Upper lobe of right lung (tissue), 1 donor: ENCODE measurements around the gene CEP350. TPM values are rescaled to one million over a fixed set of nuclear protein-coding genes. Genes with fewer than 3 reads are reported as not detected.
A peak's percentile ranks its signal among the peaks of the same experiment; 100 is the strongest.

ENCODE experiments used
- ATAC-seq: fragments of 200-7000 bp; cut with Tn5 transposase; one replicate; pipeline ENCODE4 v1.9.1; 2020; ENCODE audit warnings: mild to moderate bottlenecking, moderate library complexity
- DNase-seq: peaks from one replicate; pipeline ENCODE4 v3.0.0-alpha.2; 2020
- H3K27ac ChIP-seq: fragments of 200-600 bp; one replicate; pipeline ENCODE4 v1.8.0; 2022
- H3K27me3 ChIP-seq: fragments of 200-600 bp; one replicate; pipeline ENCODE4 v1.8.0; 2022; ENCODE audit warnings: mild to moderate bottlenecking
- H3K36me3 ChIP-seq: fragments of 200-600 bp; one replicate; pipeline ENCODE4 v1.8.0; 2022
- H3K4me1 ChIP-seq: fragments of 200-600 bp; one replicate; pipeline ENCODE4 v1.8.0; 2022
- H3K4me3 ChIP-seq: fragments of 200-600 bp; one replicate; pipeline ENCODE4 v1.8.0; 2022; ENCODE audit warnings: mild to moderate bottlenecking
- H3K9me3 ChIP-seq: fragments of 200-600 bp; one replicate; pipeline ENCODE4 v1.8.0; 2022
- CTCF ChIP-seq: fragments of 200-600 bp; IDR thresholded peaks from one replicate; pipeline ENCODE4 v1.8.0; 2022; ENCODE audit warnings: antibody characterized with exemption
- intact Hi-C: fragments of 100-400 bp; cut with DNase I; formaldehyde crosslinking; loops from one replicate; pipeline ENCODE4 v1.11.0; 2022
- total RNA-seq: library from RNA; stranded (reverse); fragmentation: NEBNext Ultra II Directional; extraction: Animal tissue kit (Norgen Biotek cat#: 25700); gene quantifications from one replicate; pipeline ENCODE4 v1.2.1, GENCODE V29; 2021
- donor health status: DM: no; HTN: yes; CAD: no; lungs with severe emphysema.

Gene CEP350
- total RNA-seq, 1 donor from 2014 or later: 51.2 TPM

DNA sequence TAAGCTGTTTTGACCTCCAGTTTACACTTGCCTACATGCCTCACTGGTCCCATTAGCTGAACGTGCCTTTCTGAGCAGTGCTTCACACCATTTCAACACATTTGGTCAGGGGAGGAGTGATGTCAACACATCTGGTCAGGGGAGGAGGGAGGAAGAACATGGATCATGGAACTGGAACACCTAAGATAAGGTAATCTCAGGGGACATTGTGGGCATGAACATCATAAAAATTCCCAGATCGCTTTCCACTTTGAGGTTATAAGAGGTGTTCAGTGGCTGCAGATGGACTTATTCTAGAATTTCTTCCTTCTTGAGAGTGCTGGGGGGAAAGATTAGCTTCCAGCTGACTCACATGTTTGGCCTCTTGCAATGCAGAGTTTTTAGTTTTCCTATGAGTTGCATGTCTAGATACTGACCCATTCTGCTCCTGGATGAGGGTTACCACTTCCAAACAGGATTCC is 202.1 kb downstream of the CEP350 start:
- DNase-seq (no peak), ATAC-seq (no peak)
- Histone ChIP-seq H3K4me3 (peak overlapping the region; percentile 96), H3K9me3 (no peaks in the 10 kb centered on the region), H3K27me3 (no peaks in the 10 kb centered on the region), H3K36me3 (no peaks in the 10 kb centered on the region), H3K4me1 (peaks cover 42% of the 10 kb centered on the region), H3K27ac (peak overlapping the region; percentile 49)
- no peak for TF ChIP-seq CTCF
- intact Hi-C loops: no loop called here

DNA sequence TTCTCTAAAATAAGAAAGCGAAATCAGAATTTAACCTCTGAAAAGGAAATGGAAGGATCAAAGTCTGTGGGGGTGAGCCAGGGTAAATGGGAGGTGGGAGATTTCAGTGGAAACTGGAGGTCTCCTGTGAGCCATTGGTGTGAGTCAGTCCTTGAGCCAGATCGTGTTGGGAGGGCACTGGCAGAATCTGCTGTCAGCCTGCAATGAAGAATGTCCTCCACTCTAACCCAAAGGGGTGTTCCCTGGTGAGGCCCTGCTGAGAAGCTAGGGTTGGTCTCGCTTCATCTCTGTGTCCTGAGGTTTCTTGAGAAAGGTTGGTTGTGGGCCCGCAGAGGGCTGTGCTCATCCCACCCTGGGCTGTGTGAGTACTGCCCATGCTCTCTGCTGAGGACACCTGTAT is 202.5 kb downstream of the CEP350 start:
- H3K36me3 ChIP-seq: no peaks in the 10 kb centered on the region
- intact Hi-C loops: no loop called here
- no peaks in the 10 kb centered on the region for H3K27me3 ChIP-seq
- no peaks in the 10 kb centered on the region for H3K9me3 ChIP-seq
- TF ChIP-seq CTCF: no peak
- peak overlapping the region; percentile 49 for H3K27ac ChIP-seq
- H3K4me1 ChIP-seq: peaks cover 42% of the 10 kb centered on the region
- peak overlapping the region; percentile 96 for H3K4me3 ChIP-seq
- ATAC-seq (no peak), DNase-seq (no peak)

DNA sequence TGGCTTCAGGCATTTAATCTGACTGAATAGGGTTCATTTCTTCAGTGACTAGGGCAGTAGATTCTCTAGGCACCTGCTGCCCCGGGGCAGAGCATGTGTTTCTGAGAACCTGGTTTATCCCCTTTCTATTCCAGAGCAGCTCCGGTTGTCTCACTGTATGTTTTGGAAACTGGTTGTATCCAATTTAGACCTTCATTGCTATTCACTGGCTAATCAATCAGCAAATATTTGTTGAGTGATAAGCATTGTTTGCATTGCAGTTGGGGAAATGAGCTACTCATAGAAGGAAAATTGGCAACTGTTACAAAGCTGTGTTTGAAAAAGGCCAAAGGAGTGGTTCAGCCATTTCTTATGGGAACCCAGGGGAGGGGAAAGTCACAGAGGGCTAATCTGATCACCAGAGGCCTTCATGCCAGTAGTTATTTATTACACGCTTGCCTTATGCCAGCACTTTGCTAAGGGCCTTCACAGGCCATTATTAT is 203.0 kb downstream of the CEP350 start:
- no peak for DNase-seq
- Histone ChIP-seq H3K4me3 (peak overlapping the region; percentile 96), H3K4me1 (peaks cover 42% of the 10 kb centered on the region), H3K27me3 (no peaks in the 10 kb centered on the region), H3K27ac (peak overlapping the region; percentile 49), H3K9me3 (no peaks in the 10 kb centered on the region), H3K36me3 (no peaks in the 10 kb centered on the region)
- ATAC-seq: peak; percentile 5
- TF ChIP-seq CTCF: no peak
- intact Hi-C loops: no loop called here

DNA sequence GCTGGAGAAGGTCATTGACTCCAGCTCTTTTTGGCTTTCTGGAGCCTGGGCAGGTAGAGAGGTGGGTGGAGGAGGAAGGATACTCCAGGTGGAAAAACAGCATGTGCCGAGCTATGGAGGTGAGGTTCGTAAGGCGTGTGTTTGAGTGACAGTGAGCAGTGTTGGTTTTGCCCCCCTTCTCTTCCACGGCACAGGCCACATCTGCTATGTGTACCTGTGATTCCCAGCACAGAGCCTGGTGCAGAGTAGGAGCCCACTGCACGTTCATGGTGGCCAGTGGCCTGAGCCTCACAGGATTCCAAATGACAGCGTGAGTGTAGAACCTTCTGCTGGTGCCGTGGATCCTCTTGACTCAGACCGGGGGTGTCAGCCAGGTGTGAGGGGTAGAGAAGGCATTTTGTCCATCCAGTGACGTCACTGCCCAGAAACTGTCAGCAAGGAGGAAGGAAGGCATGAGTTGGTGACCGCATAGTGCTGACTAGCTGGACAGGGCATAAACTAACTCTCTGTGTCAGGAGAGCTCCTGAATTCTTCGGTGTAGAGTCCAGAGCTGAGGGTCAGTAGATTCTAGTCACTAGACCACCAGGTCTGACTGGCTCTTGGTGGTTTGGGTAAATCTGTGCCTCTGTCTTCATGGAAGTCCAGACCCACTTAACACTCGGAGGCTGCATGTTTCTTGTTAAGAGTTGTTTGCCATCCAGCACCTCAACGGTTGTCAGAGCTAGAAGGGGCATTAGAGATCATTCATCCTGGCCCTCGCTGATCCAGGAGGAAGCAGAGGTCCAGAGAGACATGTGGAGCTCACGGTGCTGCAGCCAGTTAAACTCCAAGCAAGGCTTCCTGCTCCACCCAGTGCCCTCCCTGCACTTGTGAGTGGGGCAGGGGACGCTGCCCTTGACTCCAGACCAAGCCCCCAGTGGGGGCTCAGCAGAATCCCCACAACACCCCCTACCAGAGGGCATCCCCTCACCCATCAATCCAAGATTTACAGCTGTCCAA is 203.8 kb downstream of the CEP350 start:
- DNase-seq (no peak), ATAC-seq (no peak)
- H3K4me3 ChIP-seq: no peak overlapping the region
- no peaks in the 10 kb centered on the region for H3K27me3 ChIP-seq
- peaks cover 44% of the 10 kb centered on the region for H3K4me1 ChIP-seq
- no peaks in the 10 kb centered on the region for H3K36me3 ChIP-seq
- no peaks in the 10 kb centered on the region for H3K9me3 ChIP-seq
- intact Hi-C loops: no loop called here
- peak overlapping the region; percentile 49 for H3K27ac ChIP-seq
- TF ChIP-seq CTCF: no peak

DNA sequence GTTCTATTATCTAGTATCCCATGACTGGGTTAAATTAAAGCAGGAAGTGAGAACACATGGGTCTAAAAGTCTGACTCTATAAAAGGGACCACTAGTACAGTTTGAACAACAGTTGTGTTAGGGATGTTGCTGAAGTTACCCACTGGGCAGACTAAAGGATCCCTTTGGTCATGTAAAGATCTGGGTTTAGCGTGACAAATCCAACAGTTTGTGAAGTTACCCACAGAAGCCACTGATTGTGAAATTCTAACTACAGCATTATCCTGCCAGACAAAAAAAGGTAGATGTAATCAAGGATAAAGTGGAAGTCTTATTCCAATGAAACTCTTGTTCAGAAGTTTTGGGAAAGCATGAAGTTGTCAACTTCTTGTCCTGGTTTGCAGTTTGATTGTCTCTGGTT is 205.7 kb downstream of the CEP350 start:
- no peak for TF ChIP-seq CTCF
- DNase-seq: no peak
- H3K4me3 ChIP-seq: no peak overlapping the region
- no peaks in the 10 kb centered on the region for H3K27me3 ChIP-seq
- ATAC-seq: no peak
- intact Hi-C loops: no loop called here
- no peaks in the 10 kb centered on the region for H3K36me3 ChIP-seq
- no peaks in the 10 kb centered on the region for H3K9me3 ChIP-seq
- H3K27ac ChIP-seq: no peak overlapping the region
- H3K4me1 ChIP-seq: peaks cover 52% of the 10 kb centered on the region
